HCT116 (cell line): ENCODE measurements around the gene STX2. TPM values are rescaled to one million over a fixed set of nuclear protein-coding genes. Genes with fewer than 3 reads are reported as not detected.

Experiments used
- ATAC-seq: fragments of 200-7000 bp; cut with Tn5 transposase; 2 replicates; pipeline ENCODE4 v1.9.1; 2020; ENCODE audit warnings: mild to moderate bottlenecking, moderate library complexity
- BruUV-seq: library from RNA; stranded (reverse); fragments of 400-500 nt; replicated peaks from 2 replicates; lab custom pipeline; 2021; lab: Mats Ljungman, UMichigan
- CTCF ChIA-PET: fragments of 300-600 bp; sonication (Branson Sonifier 250); formaldehyde crosslinking; loops from one replicate; lab custom pipeline; 2021; ENCODE audit warnings: antibody characterized with exemption; lab: Charles Lee
- POLR2A ChIA-PET: fragments of 300-600, 350-600 bp; sonication (Branson Sonifier 250); formaldehyde crosslinking; loops from one replicate; lab custom pipeline; 2021; ENCODE audit warnings: antibody characterized with exemption; lab: Charles Lee
- RAD21 ChIA-PET, 2 experiments: fragments of 300-600 bp; sonication (Branson Sonifier 250); formaldehyde crosslinking; loops; one replicate each; lab custom pipeline; 2023; ENCODE audit warnings: low total read pairs in 2 of 2; ENCODE audit not compliant: uncharacterized antibody in 2 of 2, unreplicated experiment in 2 of 2, low non-redundant PET in 1 of 2; lab: Charles Lee
- DNase-seq: peaks from one replicate; pipeline ENCODE4 v3.0.0-alpha.2; 2010; ENCODE audit warnings: low read depth, low spot score
- H2AFZ ChIP-seq: fragments of 200-600 bp; shearing (Covaris generic), sonication (generic); 2 replicates; pipeline ENCODE4 v1.6.1; 2017; ENCODE audit warnings: low read depth, mixed run types, mixed read lengths, antibody characterized with exemption, low read length; ENCODE audit not compliant: poor library complexity, severe bottlenecking
- H3K27ac ChIP-seq: 2 replicates; pipeline ENCODE4 v1.5.1; 2012; ENCODE audit warnings: low read depth, low read length
- H3K27me3 ChIP-seq: fragments of 200-600 bp; sonication (generic); 2 replicates; pipeline ENCODE4 v1.6.1; 2016; ENCODE audit warnings: mixed run types, low read length, mixed read lengths; ENCODE audit not compliant: insufficient read depth
- H3K36me3 ChIP-seq, 2 experiments: fragments of 200-500 bp in 1 of 2; fragments of 200-600 bp in 1 of 2; sonication (Bioruptor generic) in 1 of 2; sonication (generic) in 1 of 2; 2 replicates each; pipeline versions ENCODE4 v1.5.1 to v1.6.1; 2014 to 2016; ENCODE audit warnings: low read length in 2 of 2, inconsistent platforms in 1 of 2, mixed read lengths in 1 of 2, mixed run types in 1 of 2; ENCODE audit not compliant: insufficient read depth in 2 of 2, control insufficient read depth in 1 of 2
- H3K4me1 ChIP-seq, 2 experiments: fragments of 200-600 bp in 1 of 2; sonication (generic) in 1 of 2; 2 replicates each; pipeline versions ENCODE4 v1.5.1 to v1.6.1; 2012 to 2017; ENCODE audit warnings: low read length in 2 of 2, inconsistent platforms in 1 of 2, mild to moderate bottlenecking in 1 of 2, mixed read lengths in 1 of 2, mixed run types in 1 of 2, moderate library complexity in 1 of 2; ENCODE audit not compliant: insufficient read depth in 2 of 2, control insufficient read depth in 1 of 2
- H3K4me2 ChIP-seq: fragments of 200-600 bp; sonication (generic); 2 replicates; pipeline ENCODE4 v1.6.1; 2017; ENCODE audit warnings: mixed run types, low read length, mixed read lengths
- H3K4me3 ChIP-seq, 2 experiments: fragments of 200-600 bp in 1 of 2; sonication (generic) in 1 of 2; replicated peaks in 1 of 2; 2 replicates each; pipeline ENCODE4 v1.5.1; 2011 to 2016; ENCODE audit warnings: low read length in 2 of 2, control low read depth in 1 of 2, low read depth in 1 of 2, mild to moderate bottlenecking in 1 of 2, mixed read lengths in 1 of 2, mixed run types in 1 of 2
- H3K79me2 ChIP-seq: fragments of 200-600 bp; sonication (generic); 2 replicates; pipeline ENCODE4 v1.6.1; 2017; ENCODE audit warnings: mild to moderate bottlenecking, mixed run types, low read length, moderate library complexity, mixed read lengths; ENCODE audit not compliant: insufficient read depth
- H3K9ac ChIP-seq: fragments of 200-600 bp; sonication (generic); 2 replicates; pipeline ENCODE4 v1.6.1; 2016; ENCODE audit warnings: low read length, mixed read lengths
- H3K9me2 ChIP-seq: fragments of 200-600 bp; sonication (generic), shearing (Covaris generic); 2 replicates; pipeline ENCODE4 v1.6.1; 2017; ENCODE audit warnings: mixed run types, mild to moderate bottlenecking, moderate library complexity; ENCODE audit not compliant: insufficient read depth
- H3K9me3 ChIP-seq, 2 experiments: fragments of 200-500 bp in 1 of 2; fragments of 200-600 bp in 1 of 2; sonication (Bioruptor generic) in 1 of 2; sonication (generic) in 1 of 2; 2 replicates each; pipeline ENCODE4 v1.6.1; 2014 to 2017; ENCODE audit warnings: low read length in 2 of 2, mixed read lengths in 2 of 2, inconsistent platforms in 1 of 2, low read depth in 1 of 2, mild to moderate bottlenecking in 1 of 2, mixed run types in 1 of 2, moderate library complexity in 1 of 2; ENCODE audit not compliant: control insufficient read depth in 1 of 2, insufficient read depth in 1 of 2
- H4K20me1 ChIP-seq: fragments of 200-600 bp; sonication (generic), shearing (Covaris generic); 2 replicates; pipeline ENCODE4 v1.6.1; 2017; ENCODE audit warnings: mixed run types, mild to moderate bottlenecking, moderate library complexity; ENCODE audit not compliant: insufficient read depth
- CBX3 ChIP-seq: IDR thresholded peaks from 2 replicates; pipeline ENCODE4 v1.6.1; 2012; ENCODE audit warnings: low read depth
- EZH2phosphoT487 ChIP-seq: fragments of 200-600 bp; IDR thresholded peaks from 2 replicates; pipeline ENCODE4 v1.6.1; 2018; ENCODE audit warnings: antibody characterized with exemption, borderline replicate concordance
- POLR2AphosphoS5 ChIP-seq: IDR thresholded peaks from 2 replicates; pipeline ENCODE4 v1.6.1; 2011; ENCODE audit warnings: mild to moderate bottlenecking, low read depth, low read length, moderate library complexity
- SIN3A ChIP-seq: IDR thresholded peaks from 2 replicates; pipeline ENCODE4 v1.6.1; 2012; ENCODE audit warnings: low read depth
- SRF ChIP-seq: IDR thresholded peaks from 2 replicates; pipeline ENCODE4 v1.6.1; 2012; ENCODE audit warnings: low read depth
- ZNF274 ChIP-seq: fragments of 200-500 bp; sonication (Bioruptor generic); IDR thresholded peaks from 2 replicates; pipeline ENCODE4 v1.6.1; 2014; ENCODE audit warnings: mild to moderate bottlenecking, low read depth, low read length, inconsistent platforms
- intact Hi-C: fragments of 100-400 bp; cut with micrococcal nuclease; formaldehyde crosslinking; loops from 2 replicates; pipeline ENCODE4 v1.10.0; 2022
- total RNA-seq: library from RNA; stranded (reverse); gene quantifications from one replicate; pipeline ENCODE4 v1.2.1, GENCODE V29; 2021; ENCODE audit not compliant: unreplicated experiment
- TF ChIP-seq, protein P1 (sequence below): IDR thresholded peaks from 2 replicates; pipeline ENCODE4 v1.6.1; 2012
- TF ChIP-seq, protein P2 (sequence below), 3 experiments: fragments of 200-600 bp in 1 of 3; sonication (generic) in 1 of 3; IDR thresholded peaks in 2 of 3; conservative IDR thresholded peaks in 1 of 3; 2 replicates each; pipeline ENCODE4 v1.5.1; 2012 to 2017; ENCODE audit warnings: low read depth in 2 of 3, low read length in 2 of 3, antibody characterized with exemption in 1 of 3, borderline replicate concordance in 1 of 3, control low read depth in 1 of 3, mild to moderate bottlenecking in 1 of 3, mixed read lengths in 1 of 3, mixed run types in 1 of 3, moderate library complexity in 1 of 3; ENCODE audit not compliant: insufficient read depth in 1 of 3
- TF ChIP-seq, protein P3 (sequence below): IDR thresholded peaks from 2 replicates; pipeline ENCODE4 v1.6.1; 2012

Gene STX2
- total RNA-seq, 1 experiment from 2014 or later = 19.2 TPM

DNA sequence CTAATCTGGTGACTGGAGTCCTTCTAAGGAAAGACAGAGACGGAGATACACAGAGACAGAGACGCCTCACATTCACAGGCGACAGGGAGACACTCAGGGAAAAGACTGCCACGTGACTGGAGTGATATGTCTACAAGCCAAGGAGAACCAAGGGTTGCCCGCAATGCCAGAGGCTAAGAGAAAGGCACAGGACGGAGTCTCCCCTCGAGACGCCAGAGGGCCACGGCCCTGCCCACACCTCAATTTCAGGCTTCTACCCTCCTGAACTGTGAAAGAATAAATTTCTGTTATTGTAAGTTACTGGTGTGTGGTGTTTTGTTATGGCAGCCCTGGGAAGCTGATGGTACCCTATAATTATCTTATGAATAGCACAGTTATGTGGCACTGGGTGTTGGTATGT is 21.3 kb upstream of the STX2 start:
- DNase-seq (no peak), ATAC-seq (no peak)
- H3K27ac ChIP-seq = no peak overlapping the region
- H4K20me1 ChIP-seq = no peaks in the 10 kb centered on the region
- H3K4me3 ChIP-seq = no peak overlapping the region
- BruUV-seq = no TSS peak
- TF ChIP-seq SIN3A (no peak), ZNF274 (no peak), SRF (no peak), EZH2phosphoT487 (no peak), CBX3 (no peak), POLR2AphosphoS5 (no peak)
- TF ChIP-seq, protein P1, sequence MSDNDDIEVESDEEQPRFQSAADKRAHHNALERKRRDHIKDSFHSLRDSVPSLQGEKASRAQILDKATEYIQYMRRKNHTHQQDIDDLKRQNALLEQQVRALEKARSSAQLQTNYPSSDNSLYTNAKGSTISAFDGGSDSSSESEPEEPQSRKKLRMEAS = no peak
- TF ChIP-seq, protein P2, sequence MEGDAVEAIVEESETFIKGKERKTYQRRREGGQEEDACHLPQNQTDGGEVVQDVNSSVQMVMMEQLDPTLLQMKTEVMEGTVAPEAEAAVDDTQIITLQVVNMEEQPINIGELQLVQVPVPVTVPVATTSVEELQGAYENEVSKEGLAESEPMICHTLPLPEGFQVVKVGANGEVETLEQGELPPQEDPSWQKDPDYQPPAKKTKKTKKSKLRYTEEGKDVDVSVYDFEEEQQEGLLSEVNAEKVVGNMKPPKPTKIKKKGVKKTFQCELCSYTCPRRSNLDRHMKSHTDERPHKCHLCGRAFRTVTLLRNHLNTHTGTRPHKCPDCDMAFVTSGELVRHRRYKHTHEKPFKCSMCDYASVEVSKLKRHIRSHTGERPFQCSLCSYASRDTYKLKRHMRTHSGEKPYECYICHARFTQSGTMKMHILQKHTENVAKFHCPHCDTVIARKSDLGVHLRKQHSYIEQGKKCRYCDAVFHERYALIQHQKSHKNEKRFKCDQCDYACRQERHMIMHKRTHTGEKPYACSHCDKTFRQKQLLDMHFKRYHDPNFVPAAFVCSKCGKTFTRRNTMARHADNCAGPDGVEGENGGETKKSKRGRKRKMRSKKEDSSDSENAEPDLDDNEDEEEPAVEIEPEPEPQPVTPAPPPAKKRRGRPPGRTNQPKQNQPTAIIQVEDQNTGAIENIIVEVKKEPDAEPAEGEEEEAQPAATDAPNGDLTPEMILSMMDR (IDR thresholded peaks at IDR 0.05 in 2 of 3, conservative IDR thresholded peaks at IDR 0.05 in 1 of 3; ENCODE audit: borderline replicate concordance in 1 of 3, insufficient read depth in 1 of 3, low read depth in 2 of 3, low read length in 2 of 3) = no peak
- TF ChIP-seq, protein P3, sequence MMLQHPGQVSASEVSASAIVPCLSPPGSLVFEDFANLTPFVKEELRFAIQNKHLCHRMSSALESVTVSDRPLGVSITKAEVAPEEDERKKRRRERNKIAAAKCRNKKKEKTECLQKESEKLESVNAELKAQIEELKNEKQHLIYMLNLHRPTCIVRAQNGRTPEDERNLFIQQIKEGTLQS = no peak
- peaks cover 0 to 4% of the 10 kb centered on the region in 2 experiments; a peak in 1 of 4 replicates for H3K9me3 ChIP-seq
- peaks cover 0 to 3% of the 10 kb centered on the region in 2 experiments; a peak in 1 of 4 replicates for H3K4me1 ChIP-seq
- H3K79me2 ChIP-seq = no peaks in the 10 kb centered on the region
- H3K4me2 ChIP-seq = no peak overlapping the region
- RAD21 ChIA-PET = no interaction called here
- H3K36me3 ChIP-seq = no peaks in the 10 kb centered on the region
- intact Hi-C loops = no loop called here
- no peaks in the 10 kb centered on the region for H3K27me3 ChIP-seq
- POLR2A ChIA-PET = no interaction called here
- CTCF ChIA-PET = no interaction called here
- H3K9ac ChIP-seq = no peak overlapping the region
- H3K9me2 ChIP-seq = no peaks in the 10 kb centered on the region
- no peak overlapping the region for H2AFZ ChIP-seq
